AG04449 (cell line): ENCODE data around the gene RNASE3.
"Not testable (repeated sequence)": the region's sequence is repeated elsewhere in the genome, so short reads cannot be mapped to it uniquely, and the experiment has no call there.

Source experiments
- CTCF ChIA-PET: fragments of 350-600 bp; formaldehyde crosslinking; extraction: SDS; loops from one replicate; lab custom pipeline; 2021; ENCODE audit warnings: antibody characterized with exemption; lab: Yijun Ruan, JAX
- POLR2A ChIA-PET: fragments of 400-600, 350-600 bp; formaldehyde crosslinking; extraction: SDS; loops from one replicate; lab custom pipeline; 2020; ENCODE audit warnings: antibody characterized with exemption, inconsistent platforms; lab: Yijun Ruan, JAX
- DNase-seq: peaks from one replicate; pipeline ENCODE4 v3.0.0-alpha.2; 2010; ENCODE audit warnings: low read depth, low spot score
- H3K4me3 ChIP-seq: 2 replicates; pipeline ENCODE4 v1.5.1; 2011; ENCODE audit warnings: low read depth, mild to moderate bottlenecking, control low read depth, low read length
- CTCF ChIP-seq: IDR thresholded peaks from one replicate; pipeline ENCODE4 v1.5.1; 2011; ENCODE audit warnings: mild to moderate bottlenecking, moderate library complexity, low read length, control low read depth, inconsistent platforms; ENCODE audit not compliant: insufficient read depth; ENCODE audit errors: missing control alignments

Gene RNASE3

GRCh38 chr14:20878695-20879094, 12.5 kb upstream of the RNASE3 start:
- POLR2A ChIA-PET = no interaction called here
- DNase-seq = no peak
- CTCF ChIA-PET = no interaction called here
- no peak overlapping the region for H3K4me3 ChIP-seq
- no peak for TF ChIP-seq CTCF

- CTCF ChIA-PET, H3K4me3 ChIP-seq, POLR2A ChIA-PET, DNase-seq: not testable (repeated sequence)
Measured at GRCh38 chr14:20881229-20881628, 10.0 kb upstream of the RNASE3 start.

- DNase-seq, CTCF ChIA-PET, POLR2A ChIA-PET, H3K4me3 ChIP-seq: not testable (repeated sequence)
Measured at GRCh38 chr14:20882787-20883186, 8.4 kb upstream of the RNASE3 start.

- H3K4me3 ChIP-seq, POLR2A ChIA-PET, CTCF ChIA-PET, DNase-seq: not testable (repeated sequence)
Measured at GRCh38 chr14:20888411-20888810, 2.8 kb upstream of the RNASE3 start.

- POLR2A ChIA-PET, H3K4me3 ChIP-seq, CTCF ChIA-PET, DNase-seq: not testable (repeated sequence)
Measured at GRCh38 chr14:20895322-20895721, 4.1 kb downstream of the RNASE3 start.

- CTCF ChIA-PET = no interaction called here
- POLR2A ChIA-PET = no interaction called here
- no peak for TF ChIP-seq CTCF
- H3K4me3 ChIP-seq = no peak overlapping the region
- DNase-seq = no peak
Measured at GRCh38 chr14:20904393-20905029, 13.3 kb downstream of the RNASE3 start.

GRCh38 chr14:20905676-20906075, 14.5 kb downstream of the RNASE3 start:
- POLR2A ChIA-PET = no interaction called here
- TF ChIP-seq CTCF = no peak

GRCh38 chr14:20907214-20907613, 16.0 kb downstream of the RNASE3 start:
- TF ChIP-seq CTCF = no peak
- no peak overlapping the region for H3K4me3 ChIP-seq
- no peak for DNase-seq
- ChIA-PET POLR2A (no interaction called here), CTCF (interaction anchor here (0.8 kb wide), 1 partner anchor 34 kb away, joined by 3 read pairs; no protein-coding TSS in a partner anchor)

More at GRCh38 chr14:20905676-20906075, 14.5 kb downstream of the RNASE3 start:
- CTCF ChIA-PET = no interaction called here
- no peak for DNase-seq
- no peak overlapping the region for H3K4me3 ChIP-seq

GRCh38 chr14:20910822-20911221, 19.6 kb downstream of the RNASE3 start:
- POLR2A ChIA-PET, DNase-seq: not testable (repeated sequence)

GRCh38 chr14:20919038-20919756, 28.0 kb downstream of the RNASE3 start:
- POLR2A ChIA-PET, CTCF ChIA-PET, H3K4me3 ChIP-seq, DNase-seq: not testable (repeated sequence)

More at GRCh38 chr14:20910822-20911221, 19.6 kb downstream of the RNASE3 start:
- H3K4me3 ChIP-seq, CTCF ChIA-PET: not testable (repeated sequence)

GRCh38 chr14:20923766-20924297, 32.6 kb downstream of the RNASE3 start:
- DNase-seq, CTCF ChIA-PET, H3K4me3 ChIP-seq, POLR2A ChIA-PET: not testable (repeated sequence)
